ENCODE results near the gene GOLGA2.

Gene GOLGA2

GRCh38 chr9:128214571-128215490 is 61.0 kb downstream of the GOLGA2 start:
- H3K27ac ChIP-seq (ENCODE audit: low read depth, low read length): peak overlapping the region; percentile 41
- peaks cover 0 to 2% (median under 1%) of the 10 kb centered on the region in 5 donors for H3K36me3 ChIP-seq (ENCODE audit: control insufficient read depth in 5 of 5, insufficient read depth in 5 of 5, low read length in 5 of 5)
- no peak overlapping the region for H3K4me3 ChIP-seq (ENCODE audit: low read depth in 1 of 5, low read length in 5 of 5)
- H3K27me3 ChIP-seq (ENCODE audit: control insufficient read depth in 5 of 5, insufficient read depth in 4 of 5, low read length in 5 of 5): peaks cover 0 to 29% (median 12%) of the 10 kb centered on the region in 5 donors
- H3K9me3 ChIP-seq (ENCODE audit: control insufficient read depth in 5 of 5, low read length in 5 of 5): no peaks in the 10 kb centered on the region
- H3K4me1 ChIP-seq (ENCODE audit: control insufficient read depth in 5 of 5, insufficient read depth in 5 of 5, low read length in 5 of 5): peaks cover 0 to 43% (median 36%) of the 10 kb centered on the region in 5 donors
- H3K9ac ChIP-seq (ENCODE audit: low read length in 5 of 5): peak overlapping the region in 2 of 5 donors; percentile 28 to 52

GRCh38 chr9:128213746-128214497 is 61.9 kb downstream of the GOLGA2 start:
- Histone ChIP-seq H3K4me3 (ENCODE audit: low read depth in 1 of 5, low read length in 5 of 5) (no peak overlapping the region), H3K9ac (ENCODE audit: low read length in 5 of 5) (peak overlapping the region in 1 of 5 donors; percentile 12), H3K27ac (ENCODE audit: low read depth, low read length) (no peak overlapping the region), H3K9me3 (ENCODE audit: control insufficient read depth in 5 of 5, low read length in 5 of 5) (no peaks in the 10 kb centered on the region), H3K27me3 (ENCODE audit: control insufficient read depth in 5 of 5, insufficient read depth in 4 of 5, low read length in 5 of 5) (peaks cover 0 to 33% (median 12%) of the 10 kb centered on the region in 5 donors), H3K36me3 (ENCODE audit: control insufficient read depth in 5 of 5, insufficient read depth in 5 of 5, low read length in 5 of 5) (no peaks in the 10 kb centered on the region), H3K4me1 (ENCODE audit: control insufficient read depth in 5 of 5, insufficient read depth in 5 of 5, low read length in 5 of 5) (peaks cover 2 to 40% (median 33%) of the 10 kb centered on the region in 5 donors)

- no peak overlapping the region for H3K9ac ChIP-seq (ENCODE audit: low read length in 5 of 5)
- H3K27me3 ChIP-seq (ENCODE audit: control insufficient read depth in 5 of 5, insufficient read depth in 4 of 5, low read length in 5 of 5): peaks cover 4 to 30% (median 11%) of the 10 kb centered on the region in 5 donors
- no peaks in the 10 kb centered on the region for H3K36me3 ChIP-seq (ENCODE audit: control insufficient read depth in 5 of 5, insufficient read depth in 5 of 5, low read length in 5 of 5)
- no peak overlapping the region for H3K27ac ChIP-seq (ENCODE audit: low read depth, low read length)
- no peak overlapping the region for H3K4me3 ChIP-seq (ENCODE audit: low read depth in 1 of 5, low read length in 5 of 5)
- no peaks in the 10 kb centered on the region for H3K9me3 ChIP-seq (ENCODE audit: control insufficient read depth in 5 of 5, low read length in 5 of 5)
- H3K4me1 ChIP-seq (ENCODE audit: control insufficient read depth in 5 of 5, insufficient read depth in 5 of 5, low read length in 5 of 5): peaks cover 0 to 33% (median 27%) of the 10 kb centered on the region in 5 donors
Observed at GRCh38 chr9:128211981-128212281, 63.9 kb downstream of the GOLGA2 start.

GRCh38 chr9:128211186-128211980 is 64.4 kb downstream of the GOLGA2 start:
- Histone ChIP-seq H3K27ac (ENCODE audit: low read depth, low read length) (no peak overlapping the region), H3K36me3 (ENCODE audit: control insufficient read depth in 5 of 5, insufficient read depth in 5 of 5, low read length in 5 of 5) (no peaks in the 10 kb centered on the region), H3K27me3 (ENCODE audit: control insufficient read depth in 5 of 5, insufficient read depth in 4 of 5, low read length in 5 of 5) (peaks cover 4 to 34% (median 11%) of the 10 kb centered on the region in 5 donors), H3K4me3 (ENCODE audit: low read depth in 1 of 5, low read length in 5 of 5) (no peak overlapping the region), H3K4me1 (ENCODE audit: control insufficient read depth in 5 of 5, insufficient read depth in 5 of 5, low read length in 5 of 5) (peaks cover 0 to 29% (median 21%) of the 10 kb centered on the region in 5 donors), H3K9ac (ENCODE audit: low read length in 5 of 5) (no peak overlapping the region), H3K9me3 (ENCODE audit: control insufficient read depth in 5 of 5, low read length in 5 of 5) (no peaks in the 10 kb centered on the region)

- H3K4me3 ChIP-seq (ENCODE audit: low read depth in 1 of 5, low read length in 5 of 5): no peak overlapping the region
- H3K27me3 ChIP-seq (ENCODE audit: control insufficient read depth in 5 of 5, insufficient read depth in 4 of 5, low read length in 5 of 5): peaks cover 18 to 46% (median 27%) of the 10 kb centered on the region in 5 donors
- H3K36me3 ChIP-seq (ENCODE audit: control insufficient read depth in 5 of 5, insufficient read depth in 5 of 5, low read length in 5 of 5): no peaks in the 10 kb centered on the region
- H3K27ac ChIP-seq (ENCODE audit: low read depth, low read length): no peak overlapping the region
- no peaks in the 10 kb centered on the region for H3K9me3 ChIP-seq (ENCODE audit: control insufficient read depth in 5 of 5, low read length in 5 of 5)
- no peak overlapping the region for H3K9ac ChIP-seq (ENCODE audit: low read length in 5 of 5)
- H3K4me1 ChIP-seq (ENCODE audit: control insufficient read depth in 5 of 5, insufficient read depth in 5 of 5, low read length in 5 of 5): peaks cover 2 to 22% (median 14%) of the 10 kb centered on the region in 5 donors
Observed at GRCh38 chr9:128208946-128209669, 66.7 kb downstream of the GOLGA2 start.

- H3K9me3 ChIP-seq (ENCODE audit: control insufficient read depth in 5 of 5, low read length in 5 of 5): no peaks in the 10 kb centered on the region
- H3K4me3 ChIP-seq (ENCODE audit: low read depth in 1 of 5, low read length in 5 of 5): no peak overlapping the region
- H3K4me1 ChIP-seq (ENCODE audit: control insufficient read depth in 5 of 5, insufficient read depth in 5 of 5, low read length in 5 of 5): peaks cover 2 to 27% (median 19%) of the 10 kb centered on the region in 5 donors
- H3K27me3 ChIP-seq (ENCODE audit: control insufficient read depth in 5 of 5, insufficient read depth in 4 of 5, low read length in 5 of 5): peaks cover 22 to 48% (median 27%) of the 10 kb centered on the region in 5 donors
- no peak overlapping the region for H3K27ac ChIP-seq (ENCODE audit: low read depth, low read length)
- H3K36me3 ChIP-seq (ENCODE audit: control insufficient read depth in 5 of 5, insufficient read depth in 5 of 5, low read length in 5 of 5): no peaks in the 10 kb centered on the region
- H3K9ac ChIP-seq (ENCODE audit: low read length in 5 of 5): no peak overlapping the region
Observed at GRCh38 chr9:128208386-128208785, 67.4 kb downstream of the GOLGA2 start.

- peaks cover 22 to 48% (median 27%) of the 10 kb centered on the region in 5 donors for H3K27me3 ChIP-seq (ENCODE audit: control insufficient read depth in 5 of 5, insufficient read depth in 4 of 5, low read length in 5 of 5)
- H3K4me1 ChIP-seq (ENCODE audit: control insufficient read depth in 5 of 5, insufficient read depth in 5 of 5, low read length in 5 of 5): peaks cover 2 to 34% (median 24%) of the 10 kb centered on the region in 5 donors
- no peaks in the 10 kb centered on the region for H3K9me3 ChIP-seq (ENCODE audit: control insufficient read depth in 5 of 5, low read length in 5 of 5)
- no peaks in the 10 kb centered on the region for H3K36me3 ChIP-seq (ENCODE audit: control insufficient read depth in 5 of 5, insufficient read depth in 5 of 5, low read length in 5 of 5)
- no peak overlapping the region for H3K4me3 ChIP-seq (ENCODE audit: low read depth in 1 of 5, low read length in 5 of 5)
- no peak overlapping the region for H3K27ac ChIP-seq (ENCODE audit: low read depth, low read length)
- H3K9ac ChIP-seq (ENCODE audit: low read length in 5 of 5): no peak overlapping the region
Observed at GRCh38 chr9:128206916-128207910, 68.6 kb downstream of the GOLGA2 start.

- H3K9ac ChIP-seq (ENCODE audit: low read length in 5 of 5): no peak overlapping the region
- H3K9me3 ChIP-seq (ENCODE audit: control insufficient read depth in 5 of 5, low read length in 5 of 5): no peaks in the 10 kb centered on the region
- no peak overlapping the region for H3K27ac ChIP-seq (ENCODE audit: low read depth, low read length)
Observed at GRCh38 chr9:128206484-128206883, 69.3 kb downstream of the GOLGA2 start.

More at GRCh38 chr9:128206484-128206883, 69.3 kb downstream of the GOLGA2 start:
- Histone ChIP-seq H3K4me1 (ENCODE audit: control insufficient read depth in 5 of 5, insufficient read depth in 5 of 5, low read length in 5 of 5) (peaks cover 2 to 34% (median 22%) of the 10 kb centered on the region in 5 donors), H3K27me3 (ENCODE audit: control insufficient read depth in 5 of 5, insufficient read depth in 4 of 5, low read length in 5 of 5) (peaks cover 22 to 45% (median 27%) of the 10 kb centered on the region in 5 donors), H3K4me3 (ENCODE audit: low read depth in 1 of 5, low read length in 5 of 5) (no peak overlapping the region), H3K36me3 (ENCODE audit: control insufficient read depth in 5 of 5, insufficient read depth in 5 of 5, low read length in 5 of 5) (no peaks in the 10 kb centered on the region)

Measured in subcutaneous abdominal adipose tissue (tissue), 5 donors.